Vein endothelial cell (primary cell): Measurements from ENCODE around the gene FOXA1. TPM values are rescaled to one million over a fixed set of nuclear protein-coding genes. Genes with fewer than 3 reads are reported as not detected.

Experiments used
- total RNA-seq: library from RNA; depleted of rRNA; stranded (reverse); fragments of >200 nt; gene quantifications from 2 replicates; pipeline ENCODE4 v1.2.3, GENCODE V29; 2012

The FOXA1 gene
- 0.33 TPM in 1 of 2 replicates, not detected in the other for total RNA-seq

DNA sequence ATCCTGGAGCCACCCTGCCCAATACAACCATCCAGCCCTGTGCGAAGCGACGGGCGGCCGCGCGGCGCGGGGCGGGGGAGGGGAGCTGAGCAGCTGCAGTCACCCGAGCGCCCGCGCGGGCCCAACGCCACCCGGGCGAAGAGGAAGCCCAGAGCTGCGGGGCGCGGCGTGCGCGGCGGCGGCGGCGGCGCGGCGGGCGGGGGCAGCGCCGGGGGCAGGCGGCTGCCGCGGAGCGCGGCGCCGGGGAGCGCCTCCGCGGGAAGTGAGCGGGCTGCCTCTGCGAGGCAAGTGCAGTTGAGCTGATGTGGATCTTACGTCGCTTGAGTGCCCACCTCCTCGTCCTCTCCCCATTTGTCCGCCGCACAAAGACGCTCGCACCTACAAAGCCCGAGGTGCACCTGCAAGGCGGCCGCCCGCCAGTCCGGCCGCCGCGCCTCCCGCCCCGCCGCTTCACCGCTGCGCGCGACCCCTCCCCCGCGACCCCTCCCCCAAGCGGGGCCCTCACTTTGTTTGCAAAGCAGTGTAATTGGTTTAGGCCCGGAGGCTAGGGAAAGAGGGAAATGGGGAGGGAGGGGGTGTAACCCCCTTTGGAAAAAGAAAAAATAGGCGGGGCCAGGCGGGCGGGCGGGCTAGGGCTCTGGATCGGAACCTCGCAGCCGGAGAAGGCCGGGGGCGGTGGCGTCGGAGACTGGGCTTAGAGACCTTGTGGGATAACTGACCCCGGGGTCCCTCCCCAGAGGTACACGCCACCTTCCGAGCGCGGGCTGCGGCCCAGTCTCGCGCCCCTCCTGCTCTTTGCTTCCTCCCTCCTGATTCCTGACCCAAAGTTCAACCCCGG is at the start of gene FOXA1, which contains the start of gene TTC6:
Gene FOXA1 (minus strand): TSS at position 279 of the 838 bp plus-strand sequence. CDS start 277 bp downstream, at position 2.
Gene TTC6 (plus strand): TSS at position 659 of the 838 bp plus-strand sequence. CDS start 26,436 bp downstream, outside the sequence.

Other genes starting within 250 kb of the FOXA1 start
- gene TTC6, start 380 bp upstream of the FOXA1 start, total RNA-seq: 0.19 and 0.33 TPM in 2 replicates